GM12873 (cell line): ENCODE results near the gene LRRC7.

ENCODE experiments used
- TF ChIP-seq, protein P1 (sequence below): IDR thresholded peaks from 2 replicates; pipeline ENCODE4 v1.5.1; 2012; ENCODE audit warnings: low read depth, mild to moderate bottlenecking, moderate library complexity, low read length, control low read depth; ENCODE audit not compliant: insufficient read depth; ENCODE audit errors: missing control alignments

LRRC7 gene

DNA sequence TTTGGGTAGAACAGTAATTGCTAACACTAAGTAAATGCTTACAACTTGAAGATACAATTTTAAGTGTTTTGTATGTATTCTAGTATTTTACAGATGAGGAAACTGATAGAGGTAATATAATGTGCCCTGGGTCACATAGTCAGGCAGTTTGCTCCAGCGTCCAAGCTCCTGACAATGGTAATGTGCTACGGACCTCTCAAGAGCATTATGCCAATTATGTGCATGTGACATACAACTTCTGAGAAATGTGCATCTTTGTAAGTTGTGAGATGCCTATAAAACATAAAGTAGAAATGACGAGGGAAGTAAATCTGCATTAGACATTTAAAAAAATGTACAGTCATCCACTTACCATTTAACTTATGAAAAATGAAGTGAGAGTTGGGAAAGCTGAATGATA lies 186.8 kb downstream of the LRRC7 start:
- TF ChIP-seq, protein P1, sequence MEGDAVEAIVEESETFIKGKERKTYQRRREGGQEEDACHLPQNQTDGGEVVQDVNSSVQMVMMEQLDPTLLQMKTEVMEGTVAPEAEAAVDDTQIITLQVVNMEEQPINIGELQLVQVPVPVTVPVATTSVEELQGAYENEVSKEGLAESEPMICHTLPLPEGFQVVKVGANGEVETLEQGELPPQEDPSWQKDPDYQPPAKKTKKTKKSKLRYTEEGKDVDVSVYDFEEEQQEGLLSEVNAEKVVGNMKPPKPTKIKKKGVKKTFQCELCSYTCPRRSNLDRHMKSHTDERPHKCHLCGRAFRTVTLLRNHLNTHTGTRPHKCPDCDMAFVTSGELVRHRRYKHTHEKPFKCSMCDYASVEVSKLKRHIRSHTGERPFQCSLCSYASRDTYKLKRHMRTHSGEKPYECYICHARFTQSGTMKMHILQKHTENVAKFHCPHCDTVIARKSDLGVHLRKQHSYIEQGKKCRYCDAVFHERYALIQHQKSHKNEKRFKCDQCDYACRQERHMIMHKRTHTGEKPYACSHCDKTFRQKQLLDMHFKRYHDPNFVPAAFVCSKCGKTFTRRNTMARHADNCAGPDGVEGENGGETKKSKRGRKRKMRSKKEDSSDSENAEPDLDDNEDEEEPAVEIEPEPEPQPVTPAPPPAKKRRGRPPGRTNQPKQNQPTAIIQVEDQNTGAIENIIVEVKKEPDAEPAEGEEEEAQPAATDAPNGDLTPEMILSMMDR: no peak

DNA sequence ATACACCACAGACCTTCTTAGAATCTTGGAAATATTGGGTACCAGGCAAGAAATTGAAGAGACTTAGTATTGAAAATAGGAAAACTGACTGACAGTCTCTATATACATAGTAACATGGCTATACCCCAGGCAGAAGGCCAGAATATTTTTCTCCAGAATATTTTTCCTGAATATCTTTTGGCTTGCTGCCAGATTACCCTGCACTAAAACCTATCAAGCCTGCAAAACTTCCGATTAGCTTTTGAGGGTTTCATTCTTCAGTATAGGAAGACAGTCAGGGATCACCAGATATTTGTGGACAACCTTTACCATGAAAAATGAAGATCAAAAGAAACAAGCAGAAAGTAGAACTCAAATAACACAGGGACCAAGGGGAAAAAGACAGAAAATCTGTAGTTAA lies 187.9 kb downstream of the LRRC7 start:
- TF ChIP-seq, protein P1: no peak

DNA sequence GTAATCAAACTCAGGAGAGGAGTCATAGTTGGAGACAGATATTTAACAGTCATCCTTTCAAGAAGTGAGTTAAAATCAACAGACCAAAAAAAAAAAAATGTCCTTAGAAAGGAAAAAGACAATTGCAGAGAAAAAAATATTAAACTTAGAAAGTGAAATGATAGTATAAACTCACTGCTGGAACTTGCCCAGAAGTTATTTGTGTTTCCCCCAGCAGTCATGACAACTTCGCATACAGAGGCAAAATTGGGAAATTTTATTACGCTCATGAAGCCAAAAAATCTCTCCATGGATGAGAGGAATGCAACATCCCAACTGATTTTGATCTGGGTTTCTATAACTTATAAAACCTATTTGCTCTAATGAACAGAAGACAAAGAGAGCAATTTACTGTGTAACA lies 198.2 kb downstream of the LRRC7 start:
- TF ChIP-seq, protein P1: no peak

DNA sequence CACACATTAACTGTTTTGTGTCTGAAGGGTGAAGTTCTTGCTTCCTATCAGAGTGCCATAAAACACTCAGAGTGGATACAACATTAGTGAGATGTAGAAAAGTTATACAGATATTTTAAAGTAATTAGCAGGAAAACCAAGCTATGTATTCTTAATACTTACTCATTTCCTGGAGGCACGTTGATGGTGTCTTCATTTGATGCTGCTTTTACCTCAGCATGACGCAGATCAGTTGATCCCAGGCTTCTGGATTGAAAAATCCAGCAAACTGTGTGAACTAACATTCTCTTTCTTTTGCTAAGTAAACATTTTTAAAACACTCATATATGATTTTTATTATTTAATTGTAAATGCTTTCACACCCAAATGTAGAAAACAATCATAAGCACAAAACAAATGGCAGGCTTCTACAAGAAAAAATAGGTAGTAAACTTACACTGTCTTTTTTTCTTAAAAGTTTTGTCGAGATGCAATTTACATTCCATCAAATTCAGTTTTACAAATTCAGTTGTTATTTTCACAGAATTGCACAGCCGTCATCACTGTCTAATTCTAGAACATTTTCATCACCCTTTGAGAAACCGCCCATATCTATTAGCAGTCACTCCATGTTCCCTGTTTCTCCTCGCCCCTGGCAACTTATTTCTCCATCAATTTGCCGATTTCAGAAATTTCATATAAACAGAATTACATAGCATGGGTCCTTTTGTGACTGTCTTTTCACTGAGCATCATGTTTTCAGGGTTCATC lies 198.9 kb downstream of the LRRC7 start:
- TF ChIP-seq, protein P1: no peak

DNA sequence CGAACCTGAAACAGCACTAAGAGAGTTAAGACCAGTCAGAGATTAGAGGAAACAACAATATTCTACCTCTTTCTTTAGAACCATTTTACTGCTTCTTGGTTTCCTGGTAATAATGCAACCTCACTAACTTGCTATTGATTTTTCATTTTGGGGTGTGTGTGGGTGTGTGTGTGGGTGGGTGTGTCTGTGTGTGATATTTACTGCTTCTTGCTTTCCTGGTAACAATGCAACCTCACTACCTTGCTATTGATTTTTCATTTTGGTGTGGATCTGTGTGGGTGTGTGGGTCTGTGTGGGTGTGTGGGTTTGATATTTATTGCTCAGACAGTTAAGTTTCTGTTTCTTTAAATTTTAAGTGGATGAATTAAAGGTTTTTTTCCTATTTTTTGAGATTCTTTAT lies 208.8 kb downstream of the LRRC7 start:
- TF ChIP-seq, protein P1: no peak

DNA sequence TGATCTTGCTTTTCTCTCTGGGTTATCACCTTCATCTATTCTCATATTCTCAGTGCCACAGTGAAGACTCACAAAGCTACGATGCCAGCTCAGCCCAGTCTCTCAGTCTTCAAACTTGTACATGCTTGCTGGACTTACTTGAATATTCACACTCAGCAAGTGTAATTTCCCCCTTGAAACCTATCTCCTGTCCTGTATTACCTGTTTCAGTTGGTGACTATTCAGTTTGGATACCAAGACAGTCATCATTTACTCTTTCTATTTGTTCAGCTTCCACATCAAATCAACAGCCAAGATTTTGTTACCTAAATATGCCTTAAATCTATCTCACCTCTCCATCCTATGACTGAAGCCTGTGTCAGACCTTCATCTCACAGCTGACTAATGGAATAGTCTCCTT lies 209.7 kb downstream of the LRRC7 start:
- TF ChIP-seq, protein P1: no peak

DNA sequence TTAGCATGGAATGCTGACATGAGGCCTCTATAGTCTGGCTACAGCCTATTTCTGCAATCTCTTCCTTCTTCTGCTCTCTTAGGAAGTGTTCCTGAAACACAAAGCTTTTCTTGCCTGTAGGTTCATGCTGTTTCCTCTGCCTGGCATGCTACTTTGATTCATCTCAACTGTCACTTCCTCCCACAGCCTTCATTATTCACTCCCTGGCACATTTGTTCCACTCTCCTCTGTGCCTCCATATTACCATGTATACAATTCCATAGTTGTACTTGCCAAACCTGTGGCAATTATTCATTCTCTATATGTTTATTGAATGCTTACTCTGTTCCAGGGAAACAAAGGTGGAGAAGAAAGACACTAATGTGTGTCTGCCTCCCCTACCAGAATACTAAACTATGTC lies 210.2 kb downstream of the LRRC7 start:
- TF ChIP-seq, protein P1: no peak
